Prostate gland (tissue), 2 donors: Measurements from ENCODE around the gene NEDD9. TPM values are rescaled to one million over a fixed set of nuclear protein-coding genes. Genes with fewer than 3 reads are reported as not detected.

Experiments used
- DNase-seq: peaks from one replicate; pipeline ENCODE4 v3.0.0-alpha.2; 2019; ENCODE audit warnings: low spot score
- H3K27ac ChIP-seq, 2 donors: fragments of 200-600 bp; sonication (generic); 2 replicates each; pipeline ENCODE4 v1.5.1; 2017 to 2019
- H3K27me3 ChIP-seq: fragments of 200-600 bp; sonication (generic); replicated peaks from 2 replicates; pipeline ENCODE4 v1.5.1; 2019; ENCODE audit not compliant: insufficient read depth
- H3K36me3 ChIP-seq, 2 donors: fragments of 200-600 bp; sonication (generic); 1 replicate in 1 of 2; 2 replicates in 1 of 2; pipeline versions ENCODE4 v1.5.1 to v1.8.1; 2017 to 2019
- H3K4me1 ChIP-seq: fragments of 200-600 bp; sonication (generic); replicated peaks from 2 replicates; pipeline ENCODE4 v1.5.1; 2019
- H3K4me3 ChIP-seq, 2 donors: fragments of 200-600 bp; sonication (generic); 2 replicates each; pipeline ENCODE4 v1.5.1; 2017 to 2019
- H3K9me3 ChIP-seq: fragments of 200-600 bp; sonication (generic); 2 replicates; pipeline ENCODE4 v1.5.1; 2017
- CTCF ChIP-seq, 4 experiments: fragments of 200-600 bp in 2 of 4; fragments of 450-650 bp in 2 of 4; sonication (generic) in 2 of 4; IDR thresholded peaks; 1 replicate in 3 of 4; 2 replicates in 1 of 4; pipeline ENCODE4 v1.5.1; 2016 to 2019; ENCODE audit warnings: antibody characterized with exemption in 4 of 4, mild to moderate bottlenecking in 2 of 4, moderate library complexity in 2 of 4
- POLR2A ChIP-seq: fragments of 450-650 bp; IDR thresholded peaks from one replicate; pipeline ENCODE4 v1.6.1; 2016; ENCODE audit warnings: antibody characterized with exemption, mild to moderate bottlenecking
- POLR2AphosphoS5 ChIP-seq: sonication (generic); formaldehyde crosslinking; IDR thresholded peaks from one replicate; pipeline ENCODE4 v1.6.1; 2017; ENCODE audit warnings: antibody characterized with exemption
- WGBS: methylation state at CpG from one replicate; pipeline ENCODE4 v1.1.5; 2018; 5-methylcytosine and 5-hydroxymethylcytosine counted together
- intact Hi-C: fragments of 100-400 bp; cut with DNase I; formaldehyde crosslinking; loops from one replicate; pipeline ENCODE4 v1.14.2; 2022
- total RNA-seq, 2 donors: library from RNA; depleted of rRNA; stranded (reverse); fragments of >200 nt; gene quantifications; one replicate each; pipeline ENCODE4 v1.1.0, GENCODE V29; 2016

NEDD9 gene
- total RNA-seq, 2 donors from 2014 or later = 51.1 to 72.1 TPM

GRCh38 chr6:11210386-11211138 is 21.9 kb downstream of the NEDD9 start:
- peaks cover 11% of the 10 kb centered on the region for H3K4me1 ChIP-seq

GRCh38 chr6:11209906-11210305 is 22.6 kb downstream of the NEDD9 start:
- no peak for TF ChIP-seq POLR2AphosphoS5
- DNase-seq = no peak
- 30% methylated on average over 1 of the region's 1 CpG for WGBS
- H3K4me3 ChIP-seq = no peak overlapping the region
- H3K9me3 ChIP-seq = no peaks in the 10 kb centered on the region
- no peaks in the 10 kb centered on the region for H3K27me3 ChIP-seq
- H3K4me1 ChIP-seq = peaks cover 7% of the 10 kb centered on the region
- no peak overlapping the region for H3K27ac ChIP-seq
- no peaks in the 10 kb centered on the region for H3K36me3 ChIP-seq
- intact Hi-C loops = no loop called here

More at GRCh38 chr6:11210386-11211138, 21.9 kb downstream of the NEDD9 start:
- Histone ChIP-seq H3K27me3 (no peaks in the 10 kb centered on the region), H3K36me3 (no peaks in the 10 kb centered on the region), H3K9me3 (no peaks in the 10 kb centered on the region), H3K27ac (peak overlapping the region; percentile 13 to 25), H3K4me3 (no peak overlapping the region)
- no peak for TF ChIP-seq POLR2A
- TF ChIP-seq CTCF (IDR thresholded peaks at IDR 0.05) = no peak
- no peak for TF ChIP-seq POLR2AphosphoS5
- intact Hi-C loops = no loop called here
- no peak for DNase-seq
- WGBS = 79% methylated on average over 2 of the region's 2 CpGs

- Histone ChIP-seq H3K27ac (no peak overlapping the region), H3K4me1 (peaks cover 7% of the 10 kb centered on the region), H3K36me3 (no peaks in the 10 kb centered on the region)
Measured at GRCh38 chr6:11209369-11209768, 23.1 kb downstream of the NEDD9 start.

GRCh38 chr6:11208854-11209253 is 23.6 kb downstream of the NEDD9 start:
- 65% methylated on average over 1 of the region's 1 CpG for WGBS
- H3K27ac ChIP-seq = no peak overlapping the region

More at GRCh38 chr6:11209369-11209768, 23.1 kb downstream of the NEDD9 start:
- intact Hi-C loops = no loop called here
- no peak for DNase-seq
- H3K4me3 ChIP-seq = no peak overlapping the region
- H3K27me3 ChIP-seq = no peaks in the 10 kb centered on the region
- no peak for TF ChIP-seq POLR2AphosphoS5
- 70% methylated on average over 5 of the region's 5 CpGs for WGBS
- H3K9me3 ChIP-seq = no peaks in the 10 kb centered on the region

GRCh38 chr6:11208267-11208666 is 24.2 kb downstream of the NEDD9 start:
- intact Hi-C loops = no loop called here
- no peaks in the 10 kb centered on the region for H3K9me3 ChIP-seq
- peaks cover 4% of the 10 kb centered on the region for H3K4me1 ChIP-seq
- H3K36me3 ChIP-seq = no peaks in the 10 kb centered on the region
- 61% methylated on average over 3 of the region's 3 CpGs for WGBS
- H3K27ac ChIP-seq = peak overlapping the region in 1 of 2 donors; percentile 67
- no peak for DNase-seq
- no peaks in the 10 kb centered on the region for H3K27me3 ChIP-seq
- TF ChIP-seq CTCF (IDR thresholded peaks at IDR 0.05) (no peak), POLR2A (no peak)
- H3K4me3 ChIP-seq = no peak overlapping the region

More at GRCh38 chr6:11208854-11209253, 23.6 kb downstream of the NEDD9 start:
- H3K4me1 ChIP-seq = peaks cover 7% of the 10 kb centered on the region
- DNase-seq = no peak
- TF ChIP-seq CTCF (IDR thresholded peaks at IDR 0.05) = no peak
- TF ChIP-seq POLR2AphosphoS5 = no peak
- TF ChIP-seq POLR2A = no peak
- H3K9me3 ChIP-seq = no peaks in the 10 kb centered on the region
- intact Hi-C loops = no loop called here
- H3K27me3 ChIP-seq = no peaks in the 10 kb centered on the region
- H3K4me3 ChIP-seq = no peak overlapping the region
- no peaks in the 10 kb centered on the region for H3K36me3 ChIP-seq
